ENCODE results near the gene FAM3D. TPM values are rescaled to one million over a fixed set of nuclear protein-coding genes. Genes with fewer than 3 reads are reported as not detected.

FAM3D gene
- not detected in 2 replicates for total RNA-seq (2021; fragmentation: NEBNext Ultra II Directional; extraction: Animal tissue kit (Norgen Biotek cat#: 25700))
- polyA plus RNA-seq (2011; rRNA removed) = 0.08 TPM in 1 of 2 replicates, not detected in the other
- polyA plus RNA-seq (2011; cell fraction: cytosol; rRNA removed) = not detected
- polyA plus RNA-seq (2011; cell fraction: nucleus; rRNA removed) = 0.09 TPM
- polyA plus RNA-seq (2012, experiment 1 of 2) = not detected in 4 replicates
- not detected for polyA plus RNA-seq (2012, experiment 2 of 2)
- not detected for polyA plus RNA-seq (2013, experiment 1 of 2)
- 0.07 TPM for polyA plus RNA-seq (2013, experiment 2 of 2)
- not detected in 2 replicates for polyA minus RNA-seq (2011; rRNA and poly(A)+ RNA removed)
- not detected for polyA minus RNA-seq (2011; cell fraction: cytosol; rRNA and poly(A)+ RNA removed)
- polyA minus RNA-seq (2011; cell fraction: nucleus; rRNA and poly(A)+ RNA removed) = not detected
- long read RNA-seq, experiment 1 = 0 reads
- long read RNA-seq, experiment 2 = 0 reads

- no peak within 1 kb of the TSS for H3K56ac ChIP-seq (replicated peaks; ENCODE audit: insufficient read length, low read depth, low read length)
- H2BK5ac ChIP-seq (ENCODE audit: low read depth, low read length) = no peak within 1 kb of the TSS; the same call in 1 of the 2 replicates
- H3K23ac ChIP-seq (ENCODE audit: insufficient read length) = no peak within 1 kb of the TSS
- no peak within 1 kb of the TSS for H4K91ac ChIP-seq (replicated peaks; ENCODE audit: insufficient read length, low read length)
- no peak within 1 kb of the TSS for H3K14ac ChIP-seq (ENCODE audit: insufficient read length)
- H3K27ac ChIP-seq (ENCODE audit: low read depth, low read length) = no peak within 1 kb of the TSS
- H2BK15ac ChIP-seq (ENCODE audit: low read length) = no peak within 1 kb of the TSS
- H3K9ac ChIP-seq (replicated peaks in 1 of 4; ENCODE audit: extremely low read depth in 1 of 4, low read depth in 3 of 4, low read length in 3 of 4) = no peak within 1 kb of the TSS
- H3K23me2 ChIP-seq (ENCODE audit: low read depth, low read length) = no peaks in the 10 kb centered on the region
- H3K9me3 ChIP-seq (ENCODE audit: insufficient read depth in 2 of 2, low read depth in 1 of 2, low read length in 1 of 2) = no peaks in the 10 kb centered on the region
- ChIA-PET CTCF (ENCODE audit: partially characterized antibody) (interaction anchor here (0.9 to 1.6 kb wide), 2 partner anchors 24 to 98 kb away, joined by 3 to 5 read pairs; no protein-coding TSS in a partner anchor), POLR2A (ENCODE audit: partially characterized antibody) (no interaction called here)
- H3K27me3 ChIP-seq (replicated peaks in 1 of 4; ENCODE audit: control insufficient read depth in 3 of 4, extremely low read depth in 1 of 4, insufficient read depth in 3 of 4, low read length in 3 of 4) = no peaks in the 10 kb centered on the region
- H3K4me1 ChIP-seq (replicated peaks in 1 of 4; ENCODE audit: control insufficient read depth in 3 of 4, insufficient read depth in 4 of 4, low read length in 3 of 4) = no peaks in the 10 kb centered on the region
- no peak within 1 kb of the TSS for H4K8ac ChIP-seq (ENCODE audit: extremely low read depth, insufficient read depth, low read length)
- WGBS, 2 experiments (ENCODE audit: extremely low coverage in 1 of 2, insufficient coverage in 1 of 2, insufficient read length in 1 of 2, insufficient replicate concordance in 2 of 2, low coverage in 1 of 2, low lambda C conversion rate in 2 of 2, missing lambda C conversion rate in 1 of 2) = 74% methylated on average over 6 of the region's 6 CpGs; no CpG with 5 or more reads in 1 of the 2 experiments
- no peaks in the 10 kb centered on the region for H3K79me1 ChIP-seq (ENCODE audit: low read depth, low read length)
- H3K4me2 ChIP-seq (ENCODE audit: insufficient read depth in 1 of 2, low read depth in 2 of 2, low read length in 2 of 2) = no peak within 1 kb of the TSS
- H2AK5ac ChIP-seq (ENCODE audit: low read depth, low read length) = no peak within 1 kb of the TSS; the same call in 1 of the 2 replicates
- no peak within 1 kb of the TSS for H3K4me3 ChIP-seq (ENCODE audit: extremely low read depth in 1 of 4, insufficient read depth in 2 of 4, low read depth in 3 of 4, low read length in 4 of 4)
- no peaks in the 10 kb centered on the region for H4K20me1 ChIP-seq (replicated peaks in 1 of 2; ENCODE audit: control insufficient read depth in 1 of 2, insufficient read depth in 2 of 2, low read length in 2 of 2)
- no peak within 1 kb of the TSS for H3K18ac ChIP-seq (ENCODE audit: extremely low read depth, low read length)
- DNase-seq (ENCODE audit: low read depth in 1 of 2, low spot score in 2 of 2) (no peak), FAIRE-seq (no peak)
- TF ChIP-seq NRF1 (IDR thresholded peaks at IDR 0.05; ENCODE audit: low read depth, low read length) (no peak), EP300 (IDR thresholded peaks at IDR 0.05; ENCODE audit: borderline replicate concordance in 1 of 2, low read depth in 2 of 2, low read length in 2 of 2) (no peak), SP1 (IDR thresholded peaks at IDR 0.05; ENCODE audit: low read depth, low read length) (no peak), ASH2L (IDR thresholded peaks at IDR 0.05; ENCODE audit: low read length) (no peak)
- H2BK12ac ChIP-seq (ENCODE audit: low read depth, low read length) = 0 out of 2 replicates have a peak within 1 kb of the TSS, but pooled peaks have one; percentile 17
- H3K4ac ChIP-seq (replicated peaks; ENCODE audit: insufficient read length, low read depth, low read length) = no peak within 1 kb of the TSS
- no peak within 1 kb of the TSS for H2BK20ac ChIP-seq (ENCODE audit: low read length)
- H3K79me2 ChIP-seq (ENCODE audit: control insufficient read depth in 1 of 2, insufficient read depth in 2 of 2, low read length in 2 of 2) = no peaks in the 10 kb centered on the region
- no peak within 1 kb of the TSS for H4K5ac ChIP-seq (ENCODE audit: insufficient read length, low read depth, low read length)
- no peak within 1 kb of the TSS for H2BK120ac ChIP-seq (replicated peaks; ENCODE audit: low read depth, low read length)
- no peaks in the 10 kb centered on the region for H3K36me3 ChIP-seq (ENCODE audit: control insufficient read depth in 2 of 4, insufficient read depth in 4 of 4, low read length in 3 of 4)
- no peak within 1 kb of the TSS for H2AFZ ChIP-seq (ENCODE audit: low read length)
These were observed at the start of gene FAM3D for GRCh38 chr3:58666683-58667082. TSS of gene FAM3D (minus strand) at chr3:58666774. CDS start at chr3:58655563, 11,211 bp downstream.
